ENCODE data around the gene SNAP29.
"Not testable (repeated sequence)": the region's sequence is repeated elsewhere in the genome, so short reads cannot be mapped to it uniquely, and the experiment has no call there.

SNAP29 gene

DNA sequence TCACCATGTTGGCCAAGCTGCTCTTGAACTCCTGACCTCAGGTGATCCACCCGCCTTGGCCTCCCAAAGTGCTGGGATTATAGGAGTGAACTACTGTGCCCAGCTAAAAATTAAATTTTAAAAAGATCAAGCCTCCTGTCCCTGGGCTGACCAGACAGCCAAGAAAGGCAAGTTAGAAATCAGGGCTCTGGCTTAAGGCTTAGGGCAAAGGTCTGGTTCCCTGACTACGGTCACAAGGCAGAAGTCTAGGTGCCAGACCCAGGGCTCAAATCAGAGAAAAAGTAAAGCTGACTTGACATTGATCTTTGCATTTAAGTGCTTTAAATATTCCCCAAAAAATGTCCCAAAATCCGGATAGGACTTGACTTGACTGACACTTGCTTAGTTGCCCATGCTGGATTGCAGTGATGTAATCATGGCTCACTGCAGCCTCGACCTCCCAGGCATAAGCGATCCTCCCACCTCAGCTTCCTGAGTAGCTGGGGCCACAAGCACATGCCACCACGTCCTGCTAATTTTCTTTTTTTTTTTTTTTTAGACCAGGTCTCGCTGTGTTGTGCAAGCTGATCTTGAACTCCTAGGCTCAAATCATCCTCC, 41.1 kb downstream of the SNAP29 start:
- no peak for DNase-seq (ENCODE audit: extremely low read depth, low read depth)
- no peak for TF ChIP-seq CTCF (IDR thresholded peaks at IDR 0.05; ENCODE audit: low read depth, low read length, missing control alignments)
- H3K4me3 ChIP-seq (replicated peaks; ENCODE audit: low read depth, low read length) = no peak overlapping the region

DNA sequence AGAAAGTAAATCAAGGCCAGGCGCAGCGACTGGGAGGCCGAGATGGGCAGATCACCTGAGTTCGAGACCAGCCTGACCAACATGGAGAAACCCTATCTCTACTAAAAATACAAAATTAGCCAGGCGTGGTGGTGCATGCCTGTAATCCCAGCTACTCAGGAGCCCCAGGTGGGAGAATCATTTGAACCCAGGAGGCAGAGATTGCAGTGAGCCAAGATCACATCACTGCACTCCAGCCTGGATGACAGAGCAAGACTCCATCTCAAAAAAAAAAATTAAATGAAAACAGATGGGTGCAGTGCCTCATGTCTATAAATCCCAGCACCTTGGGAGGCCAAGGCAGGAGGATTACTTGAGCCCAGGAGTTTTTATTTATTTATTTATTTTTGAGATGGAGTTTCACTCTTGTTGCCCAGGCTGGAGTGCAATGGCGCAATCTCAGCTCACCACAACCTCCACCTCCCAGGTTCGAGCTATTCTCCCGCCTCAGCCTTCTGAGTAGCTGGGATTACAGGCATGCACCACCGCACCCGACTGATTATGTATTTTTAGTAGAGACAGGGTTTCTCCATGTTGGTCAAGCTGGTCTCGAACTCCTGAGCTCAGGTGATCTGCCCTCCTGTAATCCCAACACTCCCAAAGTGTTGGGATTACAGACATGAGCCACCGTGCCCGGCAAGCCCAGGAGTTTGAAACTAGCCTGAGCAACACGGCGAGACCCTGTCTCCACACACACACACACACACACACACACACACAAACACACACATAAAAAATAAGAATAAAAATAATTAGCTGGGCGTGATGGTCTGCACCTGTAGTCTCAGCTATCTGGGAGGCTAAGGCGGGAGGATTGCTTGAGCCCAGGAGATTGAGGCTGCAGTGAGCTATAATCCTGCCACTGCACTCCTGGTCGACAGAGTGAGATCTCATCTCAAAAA, 42.6 kb downstream of the SNAP29 start:
- DNase-seq (ENCODE audit: extremely low read depth, low read depth) = not testable (repeated sequence)

GRCh38 chr22:20903093-20903492, 44.3 kb downstream of the SNAP29 start:
- no peak overlapping the region for H3K4me3 ChIP-seq (replicated peaks; ENCODE audit: low read depth, low read length)
- no peak for DNase-seq (ENCODE audit: extremely low read depth, low read depth)
- no peak for TF ChIP-seq CTCF (IDR thresholded peaks at IDR 0.05; ENCODE audit: low read depth, low read length, missing control alignments)

More for the DNA sequence above, 42.6 kb downstream of the SNAP29 start:
- not testable (repeated sequence) for H3K4me3 ChIP-seq (replicated peaks; ENCODE audit: low read depth, low read length)

DNA sequence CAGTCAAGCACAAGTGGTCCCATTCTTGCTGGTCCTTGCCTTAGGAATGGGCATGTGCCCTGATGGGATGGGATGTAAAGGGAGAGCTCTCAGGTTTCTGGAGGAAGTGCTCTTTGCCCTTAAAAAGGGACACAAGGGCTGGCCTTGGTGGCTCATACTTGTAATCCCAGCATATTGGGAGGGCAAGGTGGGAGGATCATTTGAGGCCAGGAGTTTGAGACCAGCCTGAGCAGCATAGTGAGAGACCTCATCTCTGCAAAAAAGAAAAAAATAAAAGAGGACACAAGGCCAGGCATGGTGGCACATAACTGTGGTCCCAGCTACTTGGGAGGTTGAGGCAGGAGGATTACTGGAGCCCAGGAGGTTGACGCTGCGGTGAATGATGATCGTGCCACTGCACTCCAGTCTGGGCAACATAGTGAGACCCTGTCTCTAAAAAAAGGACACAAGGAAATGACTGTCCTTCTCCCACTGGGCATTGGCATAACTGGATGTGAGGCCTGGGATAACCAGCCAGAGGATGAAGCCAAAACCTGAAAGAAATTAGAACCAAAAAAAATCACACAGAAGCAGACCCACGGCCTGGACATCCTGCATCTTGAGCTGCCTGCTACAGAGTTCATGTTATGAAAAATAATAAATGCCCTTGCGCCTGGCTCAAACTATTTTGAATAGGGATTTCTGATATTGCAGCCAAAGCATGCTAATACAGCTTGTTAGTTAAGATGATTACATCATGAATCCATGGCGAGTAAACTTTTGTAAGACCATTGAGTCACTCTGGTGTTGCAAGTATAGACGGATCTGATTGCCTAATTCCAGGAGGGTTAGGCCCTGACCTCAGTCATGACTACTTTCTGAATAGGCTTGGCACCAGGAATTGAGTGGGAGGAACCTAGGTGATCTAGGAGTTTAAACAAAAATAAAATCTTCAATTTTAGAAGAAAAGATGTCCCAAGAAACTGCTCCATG, 45.5 kb downstream of the SNAP29 start:
- peak; percentile 48 for DNase-seq (ENCODE audit: extremely low read depth, low read depth)
- no peak for TF ChIP-seq CTCF (IDR thresholded peaks at IDR 0.05; ENCODE audit: low read depth, low read length, missing control alignments)
- no peak overlapping the region for H3K4me3 ChIP-seq (replicated peaks; ENCODE audit: low read depth, low read length)

DNA sequence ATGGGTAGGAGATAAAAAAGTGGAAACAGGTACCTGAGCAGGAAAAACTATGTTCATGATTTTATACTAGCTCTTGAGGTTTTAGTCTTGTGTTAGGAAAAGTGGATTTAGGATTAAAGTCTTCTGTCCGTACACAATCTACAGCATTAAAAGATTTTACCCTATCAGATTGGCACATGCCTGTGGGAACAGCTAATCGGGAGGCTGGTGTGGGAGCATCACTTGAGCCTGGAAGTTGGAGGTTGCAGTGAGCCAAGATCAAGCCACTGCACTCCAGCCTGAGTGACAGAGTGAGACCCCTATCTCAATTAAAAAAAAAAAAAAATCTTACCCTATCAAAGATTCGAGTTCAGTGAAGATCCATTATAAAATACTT, 46.2 kb downstream of the SNAP29 start:
- no peak for TF ChIP-seq CTCF (IDR thresholded peaks at IDR 0.05; ENCODE audit: low read depth, low read length, missing control alignments)
- no peak for DNase-seq (ENCODE audit: extremely low read depth, low read depth)
- no peak overlapping the region for H3K4me3 ChIP-seq (replicated peaks; ENCODE audit: low read depth, low read length)

DNA sequence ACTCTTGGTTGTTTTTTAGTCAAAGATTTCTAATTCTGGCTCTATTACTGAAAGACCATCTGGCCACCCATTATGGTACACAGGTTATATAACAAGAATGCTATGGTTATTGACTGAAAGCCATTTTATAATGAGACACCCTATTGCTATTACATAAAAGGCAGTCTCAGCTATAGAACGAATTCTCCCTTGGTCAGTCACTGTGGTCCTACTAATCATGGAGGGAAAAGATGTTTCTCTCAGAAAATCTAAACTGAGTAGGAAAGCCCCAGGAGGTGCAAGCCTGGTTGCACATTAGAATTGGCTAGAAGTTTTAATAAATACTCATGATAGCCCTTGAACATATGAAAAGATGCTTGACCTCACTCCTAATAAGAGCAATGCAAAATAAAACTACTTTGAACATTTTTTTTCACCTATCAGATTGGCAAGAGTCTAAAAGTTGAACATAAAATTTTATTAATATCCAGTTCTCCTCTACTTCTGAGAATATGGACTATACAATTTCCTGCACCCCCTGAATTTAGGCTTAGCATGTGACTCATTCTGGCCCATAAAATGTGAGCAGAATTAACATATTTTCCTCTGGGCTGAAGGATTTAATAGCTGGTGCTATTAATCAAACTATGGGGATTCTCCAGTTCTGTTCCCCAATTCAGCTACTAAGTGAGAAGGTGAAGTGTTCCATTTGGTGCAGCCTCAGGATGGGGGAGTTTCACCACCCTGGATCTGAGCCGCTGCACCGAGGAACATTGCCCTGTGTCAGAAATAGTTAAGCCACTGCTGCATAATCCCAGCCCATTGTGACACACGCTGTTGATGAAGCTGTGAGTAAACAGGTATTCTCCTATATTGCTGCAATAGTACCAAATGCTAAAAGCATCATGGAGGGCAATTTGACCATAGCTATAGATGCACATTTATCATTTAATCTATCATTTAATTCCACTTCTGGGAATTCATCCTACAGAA, 46.9 kb downstream of the SNAP29 start:
- no peak for DNase-seq (ENCODE audit: extremely low read depth, low read depth)
- H3K4me3 ChIP-seq (replicated peaks; ENCODE audit: low read depth, low read length) = no peak overlapping the region
- TF ChIP-seq CTCF (IDR thresholded peaks at IDR 0.05; ENCODE audit: low read depth, low read length, missing control alignments) = no peak

Measured in HFF-Myc (cell line).